ENCODE results near the gene ARHGAP10. TPM values are rescaled to one million over a fixed set of nuclear protein-coding genes. Genes with fewer than 3 reads are reported as not detected.

The ARHGAP10 gene
- total RNA-seq, 2 experiments from 2014 or later, result 0.11 TPM; not detected in 1

DNA sequence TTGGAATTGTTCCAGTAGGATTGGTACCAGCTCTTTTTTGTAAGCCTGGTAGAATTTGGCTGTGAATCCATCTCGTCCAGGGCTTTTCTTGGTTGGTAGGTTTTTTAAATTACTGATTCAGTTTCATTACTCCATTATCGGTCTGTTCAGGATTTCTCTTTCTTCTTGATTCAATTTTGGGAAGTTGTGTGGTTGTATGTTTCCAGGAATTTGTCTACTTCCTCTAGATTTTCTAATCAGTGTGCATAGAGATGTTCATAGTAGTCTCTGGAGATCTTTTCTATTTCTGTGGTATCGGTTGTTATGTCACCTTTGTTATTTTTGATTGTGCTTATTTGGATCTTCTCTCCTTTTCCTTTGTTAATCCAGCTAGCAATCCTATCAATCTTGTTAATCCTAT, 248.7 kb downstream of the ARHGAP10 start:
- BruUV-seq (replicated peaks), result no TSS peak
- no peak overlapping the region for H3K4me2 ChIP-seq (ENCODE audit: low read length)
- H3K27ac ChIP-seq (ENCODE audit: low read depth, low read length, poor library complexity, severe bottlenecking), result no peak overlapping the region
- intact Hi-C loops (cut with micrococcal nuclease; ENCODE audit: unreplicated experiment), result no loop called here
- no peaks in the 10 kb centered on the region for H3K9me3 ChIP-seq (ENCODE audit: low read length)
- DNase-seq (ENCODE audit: low spot score), result no peak
- H3K36me3 ChIP-seq (ENCODE audit: insufficient read depth, low read length), result no peaks in the 10 kb centered on the region
- no peak overlapping the region for H3K4me3 ChIP-seq (ENCODE audit: low read depth, low read length, poor library complexity, severe bottlenecking)
- H4K20me1 ChIP-seq (ENCODE audit: insufficient read depth, low read length), result no peaks in the 10 kb centered on the region
- ChIA-PET CTCF (ENCODE audit: unreplicated experiment) (no interaction called here), POLR2A (no interaction called here)
- no peaks in the 10 kb centered on the region for H3K9me2 ChIP-seq (ENCODE audit: insufficient read depth, low read length)
- no peak overlapping the region for H2AFZ ChIP-seq (ENCODE audit: low read length)
- TF ChIP-seq, protein P1, sequence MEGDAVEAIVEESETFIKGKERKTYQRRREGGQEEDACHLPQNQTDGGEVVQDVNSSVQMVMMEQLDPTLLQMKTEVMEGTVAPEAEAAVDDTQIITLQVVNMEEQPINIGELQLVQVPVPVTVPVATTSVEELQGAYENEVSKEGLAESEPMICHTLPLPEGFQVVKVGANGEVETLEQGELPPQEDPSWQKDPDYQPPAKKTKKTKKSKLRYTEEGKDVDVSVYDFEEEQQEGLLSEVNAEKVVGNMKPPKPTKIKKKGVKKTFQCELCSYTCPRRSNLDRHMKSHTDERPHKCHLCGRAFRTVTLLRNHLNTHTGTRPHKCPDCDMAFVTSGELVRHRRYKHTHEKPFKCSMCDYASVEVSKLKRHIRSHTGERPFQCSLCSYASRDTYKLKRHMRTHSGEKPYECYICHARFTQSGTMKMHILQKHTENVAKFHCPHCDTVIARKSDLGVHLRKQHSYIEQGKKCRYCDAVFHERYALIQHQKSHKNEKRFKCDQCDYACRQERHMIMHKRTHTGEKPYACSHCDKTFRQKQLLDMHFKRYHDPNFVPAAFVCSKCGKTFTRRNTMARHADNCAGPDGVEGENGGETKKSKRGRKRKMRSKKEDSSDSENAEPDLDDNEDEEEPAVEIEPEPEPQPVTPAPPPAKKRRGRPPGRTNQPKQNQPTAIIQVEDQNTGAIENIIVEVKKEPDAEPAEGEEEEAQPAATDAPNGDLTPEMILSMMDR (conservative IDR thresholded peaks at IDR 0.05; ENCODE audit: low read length), result no peak
- H3K79me2 ChIP-seq (ENCODE audit: insufficient read depth, low read depth, low read length), result no peaks in the 10 kb centered on the region
- H3K4me1 ChIP-seq (ENCODE audit: insufficient read depth, low read length, poor library complexity, severe bottlenecking), result no peaks in the 10 kb centered on the region

DNA sequence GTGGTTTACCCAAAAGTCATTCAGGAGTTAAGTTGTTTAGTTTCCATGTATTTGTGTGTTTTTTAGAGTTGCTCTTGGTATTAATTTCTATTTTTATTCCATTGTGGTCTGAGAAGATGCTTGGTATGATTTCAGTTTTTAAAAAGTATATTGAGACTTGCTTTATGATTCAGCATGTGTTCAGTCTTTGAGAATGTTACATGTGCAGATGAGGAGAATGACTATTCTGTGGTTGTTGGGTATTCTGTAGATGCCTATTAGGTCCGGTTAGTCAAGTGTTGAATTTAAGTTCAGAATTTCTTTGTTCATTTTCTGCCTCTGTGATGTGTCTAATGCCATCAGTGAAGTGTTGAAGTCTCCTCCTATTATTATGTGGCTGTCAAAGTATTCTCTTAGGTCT, 249.4 kb downstream of the ARHGAP10 start:
- BruUV-seq (replicated peaks), result no TSS peak
- Histone ChIP-seq H3K4me2 (ENCODE audit: low read length) (no peak overlapping the region), H3K79me2 (ENCODE audit: insufficient read depth, low read depth, low read length) (no peaks in the 10 kb centered on the region), H3K4me3 (ENCODE audit: low read depth, low read length, poor library complexity, severe bottlenecking) (no peak overlapping the region), H3K9me3 (ENCODE audit: low read length) (no peaks in the 10 kb centered on the region), H3K27ac (ENCODE audit: low read depth, low read length, poor library complexity, severe bottlenecking) (no peak overlapping the region), H3K9me2 (ENCODE audit: insufficient read depth, low read length) (no peaks in the 10 kb centered on the region), H3K4me1 (ENCODE audit: insufficient read depth, low read length, poor library complexity, severe bottlenecking) (no peaks in the 10 kb centered on the region), H3K36me3 (ENCODE audit: insufficient read depth, low read length) (no peaks in the 10 kb centered on the region), H4K20me1 (ENCODE audit: insufficient read depth, low read length) (no peaks in the 10 kb centered on the region), H2AFZ (ENCODE audit: low read length) (no peak overlapping the region)
- CTCF ChIA-PET (ENCODE audit: unreplicated experiment), result no interaction called here
- no peak for DNase-seq (ENCODE audit: low spot score)
- POLR2A ChIA-PET, result no interaction called here
- TF ChIP-seq, protein P1 (conservative IDR thresholded peaks at IDR 0.05; ENCODE audit: low read length), result no peak
- TF ChIP-seq EZH2phosphoT487 (IDR thresholded peaks at IDR 0.05; ENCODE audit: borderline replicate concordance, low read depth, low read length), result no peak
- intact Hi-C loops (cut with micrococcal nuclease; ENCODE audit: unreplicated experiment), result no loop called here

DNA sequence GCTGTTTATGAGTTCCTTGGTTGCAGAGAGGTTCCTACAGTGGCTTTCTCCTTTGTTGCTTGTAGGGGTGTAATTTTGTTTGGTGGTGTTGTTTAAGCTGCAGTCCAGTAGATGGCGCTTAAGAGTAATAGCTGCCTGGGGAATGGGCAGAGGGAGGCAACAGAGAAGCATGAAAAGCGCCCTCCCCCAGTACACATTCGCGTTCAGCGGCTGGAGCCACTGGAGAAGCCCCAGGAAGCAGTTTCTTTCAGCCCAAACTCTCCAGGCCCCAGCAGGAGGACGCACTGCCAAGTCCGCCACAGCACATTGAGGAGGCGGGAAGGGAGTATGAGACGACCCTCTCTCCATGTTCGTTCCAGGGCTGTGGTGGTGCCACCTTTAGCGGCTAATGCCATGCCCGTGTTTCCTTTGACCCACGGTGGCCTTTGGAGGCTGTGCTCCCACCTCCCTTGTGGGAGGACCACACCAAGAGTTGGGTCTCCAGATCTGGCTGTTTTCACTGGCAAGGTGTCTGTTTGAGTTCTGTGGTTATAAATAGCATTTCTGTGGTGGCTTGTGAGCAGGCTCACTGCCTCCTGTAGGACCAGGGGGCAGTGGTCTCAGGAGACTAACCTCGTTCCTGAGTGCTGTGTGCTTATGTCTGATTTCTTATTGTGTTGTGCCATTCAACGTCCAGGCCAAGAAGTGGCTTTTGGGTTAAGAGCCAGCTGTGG, 252.3 kb downstream of the ARHGAP10 start:
- H3K4me2 ChIP-seq (ENCODE audit: low read length), result no peak overlapping the region
- no peak overlapping the region for H2AFZ ChIP-seq (ENCODE audit: low read length)
- no peak for TF ChIP-seq EZH2phosphoT487 (IDR thresholded peaks at IDR 0.05; ENCODE audit: borderline replicate concordance, low read depth, low read length)
- TF ChIP-seq, protein P1 (conservative IDR thresholded peaks at IDR 0.05; ENCODE audit: low read length), result peak; percentile 91
- CTCF ChIA-PET (ENCODE audit: unreplicated experiment), result no interaction called here
- H3K27ac ChIP-seq (ENCODE audit: low read depth, low read length, poor library complexity, severe bottlenecking), result no peak overlapping the region
- no peaks in the 10 kb centered on the region for H3K36me3 ChIP-seq (ENCODE audit: insufficient read depth, low read length)
- H3K9me2 ChIP-seq (ENCODE audit: insufficient read depth, low read length), result no peaks in the 10 kb centered on the region
- DNase-seq (ENCODE audit: low spot score), result peak; percentile 45
- intact Hi-C loops (cut with micrococcal nuclease; ENCODE audit: unreplicated experiment), result no loop called here
- no TSS peak for BruUV-seq (replicated peaks)
- POLR2A ChIA-PET, result interaction anchor here (0.6 kb wide), 1 partner anchor 80 kb away, joined by 3 read pairs; no protein-coding TSS in a partner anchor
- no peaks in the 10 kb centered on the region for H3K79me2 ChIP-seq (ENCODE audit: insufficient read depth, low read depth, low read length)
- no peaks in the 10 kb centered on the region for H3K9me3 ChIP-seq (ENCODE audit: low read length)
- H4K20me1 ChIP-seq (ENCODE audit: insufficient read depth, low read length), result no peaks in the 10 kb centered on the region
- no peak overlapping the region for H3K4me3 ChIP-seq (ENCODE audit: low read depth, low read length, poor library complexity, severe bottlenecking)
- H3K4me1 ChIP-seq (ENCODE audit: insufficient read depth, low read length, poor library complexity, severe bottlenecking), result no peaks in the 10 kb centered on the region
